ENCODE data around the gene C6orf47.

The C6orf47 gene

DNA sequence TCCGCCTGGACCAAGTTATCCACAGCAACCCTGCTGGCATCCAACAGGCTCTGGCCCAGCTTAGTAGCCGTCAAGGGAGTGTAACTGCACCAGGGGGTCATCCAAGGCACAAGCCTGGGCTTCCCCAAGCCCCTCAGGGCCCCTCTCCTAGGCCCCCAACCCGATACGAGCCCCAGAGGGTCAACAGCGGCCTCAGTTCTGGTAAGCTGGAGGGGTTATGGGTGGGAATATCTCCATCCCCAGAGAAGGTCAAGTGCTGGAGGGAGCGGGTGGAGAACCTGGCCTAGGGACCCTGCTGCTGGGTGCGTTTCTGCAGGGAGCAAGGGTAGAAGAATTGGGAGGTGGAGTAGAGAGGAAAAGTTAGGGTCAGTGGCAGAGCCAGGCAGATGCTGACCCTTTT is 27.1 kb downstream of the C6orf47 start:
- DNase-seq: no peak

DNA sequence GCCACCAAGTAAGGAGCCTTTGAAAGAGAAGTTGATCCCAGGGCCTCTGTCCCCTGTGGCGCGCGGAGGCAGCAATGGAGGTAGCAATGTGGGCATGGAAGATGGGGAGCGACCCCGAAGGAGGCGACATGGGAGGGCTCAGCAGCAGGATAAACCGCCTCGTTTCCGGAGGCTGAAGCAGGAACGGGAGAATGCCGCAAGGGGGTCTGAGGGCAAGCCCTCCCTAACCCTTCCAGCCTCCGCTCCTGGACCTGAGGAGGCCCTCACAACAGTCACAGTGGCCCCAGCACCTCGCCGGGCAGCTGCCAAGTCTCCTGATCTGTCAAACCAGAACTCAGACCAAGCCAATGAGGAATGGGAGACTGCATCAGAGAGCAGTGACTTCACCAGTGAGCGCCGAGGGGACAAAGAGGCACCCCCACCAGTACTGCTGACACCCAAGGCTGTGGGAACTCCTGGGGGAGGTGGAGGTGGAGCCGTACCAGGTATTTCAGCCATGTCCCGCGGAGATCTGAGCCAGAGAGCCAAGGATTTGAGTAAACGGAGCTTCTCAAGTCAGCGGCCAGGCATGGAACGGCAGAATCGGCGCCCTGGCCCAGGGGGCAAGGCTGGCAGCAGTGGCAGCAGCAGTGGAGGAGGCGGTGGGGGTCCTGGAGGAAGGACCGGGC is 28.2 kb downstream of the C6orf47 start:
- DNase-seq: no peak

DNA sequence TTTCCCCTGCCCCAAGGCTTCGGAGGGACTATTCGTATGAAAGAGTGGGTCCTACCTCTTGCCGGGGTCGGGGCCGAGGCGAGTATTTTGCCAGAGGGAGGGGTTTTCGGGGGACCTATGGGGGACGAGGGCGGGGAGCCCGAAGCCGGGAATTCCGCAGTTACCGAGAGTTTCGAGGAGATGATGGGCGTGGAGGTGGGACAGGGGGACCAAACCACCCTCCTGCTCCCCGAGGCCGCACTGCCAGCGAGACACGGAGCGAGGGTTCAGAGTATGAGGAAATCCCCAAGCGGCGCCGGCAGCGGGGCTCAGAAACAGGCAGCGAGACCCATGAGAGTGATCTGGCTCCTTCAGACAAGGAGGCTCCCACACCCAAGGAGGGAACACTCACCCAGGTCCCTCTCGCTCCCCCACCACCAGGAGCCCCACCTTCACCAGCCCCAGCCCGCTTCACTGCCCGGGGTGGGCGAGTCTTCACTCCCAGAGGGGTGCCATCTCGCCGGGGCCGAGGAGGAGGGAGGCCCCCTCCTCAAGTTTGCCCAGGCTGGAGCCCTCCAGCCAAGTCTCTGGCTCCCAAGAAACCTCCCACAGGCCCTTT is 28.8 kb downstream of the C6orf47 start:
- DNase-seq: no peak

DNA sequence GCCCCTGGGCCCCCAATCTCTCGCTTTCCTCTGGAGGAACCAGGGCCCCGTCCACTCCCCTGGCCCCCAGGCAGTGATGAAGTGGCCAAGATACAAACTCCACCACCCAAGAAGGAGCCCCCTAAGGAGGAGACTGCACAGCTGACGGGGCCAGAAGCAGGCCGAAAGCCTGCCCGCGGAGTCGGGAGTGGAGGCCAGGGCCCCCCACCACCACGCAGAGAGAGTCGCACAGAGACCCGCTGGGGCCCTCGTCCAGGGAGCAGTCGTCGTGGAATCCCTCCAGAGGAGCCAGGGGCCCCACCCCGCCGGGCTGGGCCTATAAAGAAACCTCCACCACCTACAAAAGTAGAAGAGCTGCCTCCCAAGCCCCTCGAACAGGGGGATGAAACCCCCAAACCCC is 29.4 kb downstream of the C6orf47 start:
- DNase-seq: no peak

DNA sequence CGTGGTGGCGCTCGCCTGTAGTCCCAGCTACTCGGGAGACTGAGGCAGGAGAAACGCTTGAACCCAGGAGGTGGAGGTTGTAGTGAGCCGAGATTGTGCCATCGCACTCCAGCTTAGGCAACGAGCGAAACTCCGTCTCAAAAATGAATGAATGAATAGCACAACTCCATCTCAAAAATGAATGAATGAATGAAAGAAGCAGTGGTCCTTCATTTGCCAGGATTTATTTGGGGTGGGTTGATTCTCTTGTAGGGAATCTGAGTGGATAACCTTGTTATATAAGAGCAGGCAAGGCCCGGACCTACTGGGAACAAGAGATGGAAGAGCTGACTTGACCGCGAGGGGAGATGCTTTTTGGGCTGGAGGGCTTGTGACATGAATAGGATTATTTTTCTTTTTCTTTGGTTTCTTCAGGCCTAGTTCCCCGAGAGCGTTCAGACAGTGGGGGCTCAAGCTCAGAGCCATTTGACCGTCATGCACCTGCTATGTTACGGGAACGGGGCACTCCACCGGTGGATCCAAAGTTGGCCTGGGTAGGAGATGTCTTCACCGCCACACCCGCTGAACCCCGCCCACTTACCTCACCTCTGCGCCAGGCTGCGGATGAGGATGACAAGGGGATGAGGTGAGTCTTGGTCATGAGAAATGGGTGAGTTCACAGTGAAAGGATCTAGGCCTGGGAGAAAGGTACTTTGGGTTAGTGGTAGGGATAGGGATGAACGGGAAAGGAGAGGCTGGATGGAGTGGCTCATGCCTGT is 30.2 kb downstream of the C6orf47 start:
- no peak for DNase-seq

DNA sequence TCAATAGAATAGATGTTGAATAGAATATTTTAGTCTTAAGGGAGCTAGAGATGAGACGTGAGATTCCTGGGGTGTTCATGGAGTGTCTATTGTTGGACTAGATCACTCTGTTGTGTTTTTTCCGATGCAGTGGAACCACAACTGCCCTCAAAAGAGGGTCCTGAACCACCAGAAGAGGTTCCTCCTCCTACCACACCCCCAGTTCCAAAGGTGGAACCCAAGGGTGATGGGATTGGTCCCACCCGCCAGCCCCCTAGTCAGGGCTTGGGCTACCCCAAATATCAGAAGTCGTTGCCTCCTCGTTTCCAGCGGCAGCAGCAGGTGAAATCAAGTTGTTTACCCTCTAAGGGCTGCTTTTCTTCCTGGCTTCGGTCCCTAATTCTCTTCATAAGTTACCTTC is 31.6 kb downstream of the C6orf47 start:
- DNase-seq: no peak

DNA sequence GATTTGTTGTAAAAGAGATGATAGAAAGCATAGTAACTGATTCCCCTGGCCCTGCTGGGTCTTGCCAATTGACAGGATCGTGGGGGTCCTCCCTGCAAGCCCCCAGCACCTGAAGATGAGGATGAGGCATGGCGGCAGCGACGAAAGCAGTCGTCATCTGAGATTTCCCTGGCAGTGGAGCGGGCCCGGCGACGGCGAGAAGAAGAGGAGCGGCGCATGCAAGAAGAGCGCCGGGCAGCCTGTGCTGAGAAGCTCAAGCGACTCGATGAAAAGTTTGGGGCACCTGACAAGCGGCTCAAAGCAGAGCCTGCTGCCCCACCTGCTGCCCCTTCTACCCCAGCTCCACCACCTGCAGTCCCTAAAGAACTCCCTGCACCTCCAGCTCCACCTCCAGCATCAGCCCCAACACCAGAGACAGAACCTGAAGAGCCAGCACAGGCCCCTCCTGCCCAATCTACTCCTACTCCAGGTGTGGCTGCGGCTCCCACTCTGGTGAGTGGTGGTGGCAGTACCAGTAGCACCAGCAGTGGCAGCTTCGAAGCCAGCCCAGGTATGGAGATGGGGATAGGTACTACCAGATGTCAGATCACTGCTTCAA is 32.8 kb downstream of the C6orf47 start:
- DNase-seq: no peak

DNA sequence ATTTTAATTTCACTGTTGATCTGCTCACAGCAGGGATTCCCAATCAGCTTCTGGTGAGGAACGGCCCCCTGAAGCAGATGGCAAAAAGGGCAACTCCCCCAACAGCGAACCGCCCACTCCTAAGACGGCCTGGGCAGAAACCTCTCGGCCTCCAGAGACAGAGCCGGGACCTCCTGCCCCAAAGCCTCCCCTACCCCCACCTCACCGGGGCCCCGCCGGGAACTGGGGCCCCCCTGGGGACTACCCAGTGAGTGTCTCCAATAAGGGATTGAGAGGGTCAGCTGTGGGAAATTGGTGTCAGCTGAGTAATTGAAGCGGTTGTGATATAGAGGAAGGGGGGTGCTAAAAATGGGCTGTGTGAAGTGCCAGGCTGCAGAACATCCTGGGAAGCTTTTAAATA is 33.6 kb downstream of the C6orf47 start:
- no peak for DNase-seq

DNA sequence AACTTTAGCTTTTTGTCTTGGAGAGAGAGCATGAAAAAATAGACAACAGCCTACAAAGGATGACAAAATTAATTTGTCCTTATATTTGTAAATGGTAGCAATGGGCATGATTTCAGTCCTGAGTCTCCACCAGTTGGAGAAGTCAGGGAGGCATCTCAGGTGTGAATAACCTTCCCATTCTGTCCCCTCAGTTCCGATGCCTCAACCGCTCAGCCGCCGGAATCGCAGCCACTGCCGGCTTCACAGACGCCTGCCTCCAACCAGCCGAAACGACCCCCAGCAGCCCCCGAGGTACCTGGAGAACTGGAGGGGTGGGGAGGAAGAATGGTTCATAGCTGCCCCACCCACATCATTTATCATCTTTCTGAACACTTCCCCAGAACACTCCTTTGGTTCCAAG is 36.5 kb downstream of the C6orf47 start:
- no peak for DNase-seq

DNA sequence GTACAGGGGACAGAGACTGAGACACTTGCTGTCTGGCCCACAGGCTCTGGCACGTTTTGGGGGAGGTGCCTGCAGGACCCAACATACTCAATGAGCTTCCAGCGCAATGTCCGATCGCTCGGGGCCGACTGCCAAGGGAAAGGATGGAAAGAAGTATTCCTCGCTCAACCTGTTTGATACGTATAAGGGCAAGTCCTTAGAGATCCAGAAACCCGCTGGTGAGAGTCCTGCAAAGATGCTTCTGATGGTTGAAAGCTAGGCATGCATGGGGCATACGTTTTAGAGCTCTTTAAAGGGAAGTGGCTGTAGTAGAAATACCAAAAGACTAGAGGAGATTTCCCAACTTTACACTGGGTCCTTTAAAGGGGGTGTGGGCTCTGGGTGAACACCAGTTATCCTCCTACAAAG is 37.9 kb downstream of the C6orf47 start:
- no peak for DNase-seq

DNA sequence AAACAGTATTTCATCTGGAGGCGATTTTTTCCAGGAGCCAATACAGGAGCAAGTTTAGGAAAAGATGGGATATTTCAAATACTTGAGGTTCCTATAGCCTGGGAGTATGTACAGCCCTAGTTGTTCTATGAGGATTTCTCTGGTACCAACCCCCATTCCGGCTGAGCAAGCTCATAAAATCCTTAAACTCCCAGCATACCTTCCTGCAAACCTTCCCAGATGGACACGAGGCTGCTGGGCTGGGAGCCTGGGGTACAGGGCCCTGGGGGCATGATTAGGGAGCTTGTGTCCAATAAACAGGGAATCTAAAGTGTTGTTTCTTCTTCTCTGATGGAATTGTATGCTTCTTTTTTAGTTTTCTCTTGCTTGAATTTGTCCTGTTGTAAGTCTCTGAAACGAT is 38.6 kb downstream of the C6orf47 start:
- no peak for DNase-seq

DNA sequence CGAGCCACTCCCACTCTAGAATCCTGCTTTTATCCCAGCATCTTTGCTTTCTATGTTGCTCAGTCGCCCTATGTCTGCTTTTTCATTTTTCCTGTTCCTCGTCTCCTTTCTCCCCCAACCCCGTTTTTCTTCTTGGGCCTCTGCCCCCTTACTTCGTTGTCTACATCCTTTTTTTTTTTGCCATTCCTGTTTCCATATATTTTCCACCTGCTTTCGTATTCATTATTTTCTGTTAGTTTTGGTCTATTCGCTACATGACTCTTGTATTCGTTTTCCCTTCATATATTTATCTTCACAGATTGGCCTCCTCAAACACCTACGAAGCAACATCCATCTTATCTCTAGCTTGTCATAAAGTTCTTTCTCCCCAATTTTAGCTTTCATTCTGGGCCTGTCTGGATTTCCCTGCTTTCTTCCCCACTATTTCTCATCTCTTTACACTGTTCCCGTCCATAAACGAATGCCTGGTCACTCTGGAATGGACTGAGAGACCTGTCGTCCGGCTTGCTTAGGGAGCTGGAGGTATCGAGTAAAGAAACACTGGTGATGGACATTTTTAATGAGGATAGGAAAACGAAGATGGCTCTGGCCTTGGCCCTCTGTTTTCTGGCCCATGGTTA is 39.1 kb downstream of the C6orf47 start:
- no peak for DNase-seq

DNA sequence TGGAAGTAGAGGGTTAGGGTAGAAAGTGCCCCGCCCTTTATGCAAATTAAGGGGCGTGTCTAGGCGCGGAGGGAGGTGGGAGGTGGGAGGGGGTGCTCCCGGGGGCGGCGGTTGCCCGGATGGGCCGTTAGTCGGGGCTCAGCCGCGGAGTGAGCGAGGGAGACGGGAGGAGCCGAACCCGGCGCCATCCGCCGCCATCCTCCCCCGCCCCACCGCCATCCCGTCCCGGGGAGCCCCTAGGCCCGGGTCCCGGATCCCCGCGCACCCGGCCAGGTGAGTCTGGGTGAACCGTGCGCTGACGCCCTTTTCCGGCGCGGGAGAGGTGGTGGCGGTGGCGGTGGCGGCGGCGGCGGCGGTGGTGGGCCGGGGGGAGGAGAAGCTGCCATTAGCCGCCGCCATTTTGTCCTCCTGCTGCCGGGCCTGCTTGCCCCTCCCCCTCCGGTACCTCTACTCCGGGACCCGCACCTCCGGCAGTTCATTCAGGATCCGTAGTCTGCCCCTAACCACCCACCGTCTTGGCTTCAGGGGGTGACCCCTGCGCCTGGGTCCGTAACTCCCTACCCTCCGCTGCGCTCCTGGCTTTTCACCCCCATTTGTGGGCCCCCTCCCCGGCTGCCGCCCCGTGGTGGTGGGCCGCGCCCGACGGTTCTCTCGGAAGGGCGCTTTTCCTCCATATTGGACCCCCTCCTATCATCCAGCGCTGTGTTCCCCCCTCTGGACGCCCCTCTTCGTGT is 39.8 kb downstream of the C6orf47 start, which contains the start of gene PRRC2A:
Gene PRRC2A, plus strand, starts transcription at position 130 of the 734 bp plus-strand sequence. CDS start 2,075 bp downstream, outside the sequence.
- no peak for DNase-seq

DNA sequence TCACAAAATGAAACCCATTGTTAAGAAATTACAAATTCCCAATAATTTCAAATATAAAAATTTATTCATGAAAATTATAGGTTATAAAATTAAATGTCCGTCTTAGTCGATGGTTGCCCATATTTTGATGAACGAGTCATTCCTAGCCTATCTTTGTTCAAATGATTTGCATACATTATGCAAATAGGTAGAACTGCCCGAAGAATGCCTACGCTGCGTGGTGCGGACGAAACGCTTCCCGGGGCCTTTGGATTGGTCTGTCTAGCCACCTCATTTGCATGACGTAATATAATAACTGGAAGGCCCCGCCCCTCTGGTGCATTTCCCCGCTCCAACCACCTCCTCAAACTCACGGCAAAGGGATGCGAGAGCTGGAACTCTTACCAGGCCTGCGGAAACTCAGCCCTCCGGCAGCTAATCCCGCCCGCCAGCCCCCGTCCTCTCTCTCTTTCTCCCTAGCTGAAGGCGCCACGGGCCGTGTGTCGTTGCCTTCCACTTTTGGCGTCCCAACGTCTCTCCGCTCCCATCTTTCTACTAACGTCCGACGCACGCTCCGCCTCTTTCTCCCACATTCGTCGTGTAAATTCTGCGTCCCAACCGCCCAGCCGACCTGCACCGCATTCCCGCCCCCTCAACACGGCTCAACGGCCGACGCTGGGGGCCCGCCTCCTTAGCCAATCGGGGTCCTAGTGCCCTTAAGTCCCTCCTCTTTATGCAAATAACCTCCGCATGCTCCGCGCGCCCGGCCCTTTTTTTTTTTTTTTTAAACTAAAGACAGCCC is 40.6 kb downstream of the C6orf47 start:
- peak; percentile 99 for DNase-seq

DNA sequence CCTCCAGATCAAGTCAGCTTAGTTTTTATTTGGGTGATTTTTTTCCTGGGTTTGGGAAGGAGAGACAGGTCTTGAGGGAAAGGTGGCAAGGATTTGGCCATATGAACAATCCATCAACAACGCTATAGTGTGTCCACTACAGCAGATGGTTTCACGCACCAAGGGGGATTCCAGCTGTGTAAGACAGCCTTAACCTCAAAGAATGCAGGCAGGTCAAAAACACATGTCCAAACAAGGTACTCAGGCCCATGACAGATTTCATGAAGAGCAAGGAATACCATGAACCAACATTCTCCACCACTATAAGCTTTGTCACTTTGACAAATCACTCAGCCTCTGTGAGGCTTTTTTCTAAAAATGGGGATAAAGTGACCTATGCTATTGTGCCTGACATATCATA is 43.6 kb downstream of the C6orf47 start:
- DNase-seq: no peak

DNA sequence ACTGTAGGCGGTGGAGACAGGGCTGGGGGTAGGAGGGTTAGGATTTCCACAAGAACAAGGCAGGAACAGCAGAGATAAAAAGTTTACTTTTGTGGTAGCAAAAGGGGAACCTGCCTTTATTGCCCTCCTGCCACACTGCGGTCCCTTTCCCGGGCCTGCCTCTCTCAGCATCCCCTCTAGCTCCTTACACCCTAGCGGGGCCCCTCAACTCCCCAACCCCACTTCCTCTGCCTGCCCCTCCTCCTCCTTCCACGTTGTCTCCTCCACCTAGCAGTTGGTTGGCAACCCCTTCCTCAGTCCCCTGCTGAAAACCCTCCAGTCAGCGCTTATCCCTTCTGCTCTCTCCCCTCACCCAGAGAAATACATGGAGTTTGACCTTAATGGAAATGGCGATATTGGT is 44.8 kb downstream of the C6orf47 start:
- peak; percentile 27 for DNase-seq

DNA sequence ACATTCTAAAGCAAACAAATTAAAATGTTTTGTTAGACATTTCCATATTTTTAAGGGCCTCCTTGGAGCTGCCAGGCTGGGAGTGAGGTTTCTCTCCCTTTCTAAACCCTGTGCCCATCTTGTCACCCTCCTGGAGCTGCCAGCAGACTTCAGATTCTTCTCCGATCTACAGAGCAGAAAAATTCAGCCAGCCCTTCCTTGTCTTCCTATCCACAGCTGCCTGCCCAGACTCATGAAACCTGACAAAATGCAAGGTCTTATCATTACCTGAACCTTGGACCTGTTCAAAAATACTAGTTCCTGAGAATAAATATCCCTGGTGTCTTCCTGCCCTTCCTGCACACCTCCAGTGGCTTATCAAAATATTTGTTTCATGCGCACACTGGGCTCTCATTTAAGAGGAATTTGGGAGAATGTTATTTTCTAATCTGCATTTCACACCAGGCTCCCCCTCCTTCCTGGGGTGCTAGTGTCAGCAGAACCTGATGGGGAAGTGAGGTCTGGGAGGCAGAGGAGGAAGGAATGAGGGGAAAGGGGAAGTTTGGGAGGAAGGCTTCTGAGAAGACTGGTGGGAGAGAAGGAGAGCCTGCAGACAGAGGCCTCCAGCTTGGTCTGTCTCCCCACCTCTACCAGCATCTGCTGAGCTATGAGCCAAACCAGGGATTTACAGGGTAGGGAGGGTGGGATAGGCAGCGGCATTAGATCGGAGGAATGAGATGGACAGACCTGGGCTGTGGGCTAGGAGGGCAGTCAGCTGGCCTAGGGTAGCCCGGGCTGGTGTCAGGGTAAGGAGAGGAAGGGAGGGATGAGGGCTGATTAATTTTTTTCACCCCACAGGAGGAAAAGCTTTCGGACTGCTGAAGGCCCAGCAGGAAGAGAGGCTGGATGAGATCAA is 45.6 kb downstream of the C6orf47 start, which contains the start of gene AIF1:
Gene AIF1, plus strand, starts transcription at position 551 of the 895 bp plus-strand sequence. Its CDS starts 96 bp downstream, at position 647.
- DNase-seq: peak; percentile 27

DNA sequence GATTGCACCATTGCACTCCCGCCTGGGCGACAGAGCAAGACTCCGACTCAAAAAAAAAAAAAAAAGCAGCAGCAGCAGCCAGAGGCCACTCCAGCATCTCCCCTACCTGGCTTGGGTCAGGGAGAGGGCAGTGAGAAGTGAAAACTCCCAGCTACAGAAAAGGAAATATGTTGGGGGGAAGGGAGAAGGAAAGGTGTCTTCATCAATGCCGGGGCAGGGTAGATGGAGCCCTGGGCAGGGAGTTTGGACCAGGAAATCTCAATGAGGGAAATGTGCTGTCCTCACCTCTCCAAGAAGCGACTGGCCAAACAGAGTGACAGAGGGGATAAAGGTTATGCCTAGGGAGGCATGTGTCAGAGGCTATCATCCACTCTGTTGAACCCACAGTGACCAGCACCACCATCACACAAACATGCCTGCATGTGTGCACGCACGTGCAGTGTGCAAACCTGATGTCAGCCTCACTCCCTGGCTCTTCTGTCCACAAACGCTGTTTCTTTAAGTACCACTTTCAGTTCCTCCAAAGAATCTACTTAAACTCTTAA is 46.4 kb downstream of the C6orf47 start:
- DNase-seq: peak; percentile 34

DNA sequence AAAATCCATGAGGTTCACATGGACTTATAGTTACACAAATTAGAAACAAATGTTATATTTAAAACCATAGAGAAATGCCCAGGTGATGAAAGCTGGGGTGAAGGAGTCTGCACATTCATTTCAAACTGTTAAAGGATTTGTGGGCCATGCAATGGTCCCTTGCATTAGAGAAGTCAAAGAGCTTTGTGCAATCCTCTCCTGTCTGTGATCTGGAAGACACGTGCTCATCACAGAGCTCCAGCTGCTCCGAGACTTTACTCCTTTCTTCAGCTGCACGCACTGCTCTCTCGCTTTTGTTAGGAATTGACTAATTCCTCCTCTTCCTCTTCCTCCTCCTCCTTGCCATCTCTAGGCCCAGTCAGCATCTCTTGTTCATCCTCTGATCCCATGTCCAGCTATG is 49.6 kb downstream of the C6orf47 start:
- no peak for DNase-seq
